Breast epithelium (tissue), 3 donors: ENCODE data around the gene FLYWCH2.
"Not testable (repeated sequence)": the region's sequence is repeated elsewhere in the genome, so short reads cannot be mapped to it uniquely, and the experiment has no call there.

Experiments used
- CTCF ChIP-seq, 3 donors: fragments of 450-650 bp; IDR thresholded peaks; one replicate each; pipeline ENCODE4 v1.5.1; 2016 to 2017; ENCODE audit warnings: antibody characterized with exemption in 3 of 3, mild to moderate bottlenecking in 3 of 3, moderate library complexity in 3 of 3
- POLR2AphosphoS5 ChIP-seq, 3 donors: sonication (generic); formaldehyde crosslinking; IDR thresholded peaks; one replicate each; pipeline ENCODE4 v1.6.1; 2017; ENCODE audit warnings: antibody characterized with exemption in 3 of 3

- not testable (repeated sequence) for TF ChIP-seq CTCF, POLR2AphosphoS5 (IDR thresholded peaks at IDR 0.05)
Measured at GRCh38 chr16:2928151-2928550, 45.1 kb downstream of the FLYWCH2 start.
